Measurements from ENCODE around the gene SYNDIG1. TPM values are rescaled to one million over a fixed set of nuclear protein-coding genes. Genes with fewer than 3 reads are reported as not detected.

Gene SYNDIG1
- total RNA-seq, 1 donor = not detected

DNA sequence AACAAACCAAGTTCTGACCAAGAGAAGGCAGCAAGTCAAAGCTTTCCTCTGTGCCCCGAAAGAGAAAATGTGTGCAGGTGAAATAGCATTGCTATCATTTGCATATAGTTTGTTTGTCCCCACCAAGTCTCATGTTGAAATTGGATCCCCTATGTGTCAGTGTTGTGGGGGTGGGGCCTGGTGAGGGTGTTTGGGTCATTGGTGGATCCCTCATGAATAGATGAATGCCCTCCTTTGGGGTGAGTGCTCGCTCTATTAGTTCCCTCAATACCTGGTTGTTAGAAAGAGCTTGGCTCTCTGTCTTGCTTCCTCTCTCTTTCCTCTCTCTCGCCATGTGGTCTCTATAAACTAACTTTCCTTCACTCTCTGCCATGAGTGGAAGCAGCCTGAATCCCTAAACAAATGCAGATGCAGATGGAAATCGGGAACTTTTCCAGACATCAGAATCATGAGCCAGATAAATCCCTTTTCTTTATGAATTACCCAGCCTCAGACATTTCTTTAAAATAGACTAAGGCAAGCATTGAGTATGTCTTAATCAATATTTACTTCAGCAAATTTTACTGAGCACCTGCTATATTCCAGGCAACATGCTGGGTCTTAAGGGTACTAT, 43.8 kb upstream of the SYNDIG1 start:
- no peak for DNase-seq (ENCODE audit: low read depth)
- no peak overlapping the region for H3K4me3 ChIP-seq (ENCODE audit: low read depth, low read length)
- no peak for TF ChIP-seq CTCF (IDR thresholded peaks at IDR 0.05; ENCODE audit: insufficient read depth, low read depth, low read length)

GRCh38 chr20:24431279-24432045, 38.0 kb upstream of the SYNDIG1 start:
- DNase-seq (ENCODE audit: low read depth) = no peak
- no peak overlapping the region for H3K4me3 ChIP-seq (ENCODE audit: low read depth, low read length)
- TF ChIP-seq CTCF (IDR thresholded peaks at IDR 0.05; ENCODE audit: insufficient read depth, low read depth, low read length) = no peak

DNA sequence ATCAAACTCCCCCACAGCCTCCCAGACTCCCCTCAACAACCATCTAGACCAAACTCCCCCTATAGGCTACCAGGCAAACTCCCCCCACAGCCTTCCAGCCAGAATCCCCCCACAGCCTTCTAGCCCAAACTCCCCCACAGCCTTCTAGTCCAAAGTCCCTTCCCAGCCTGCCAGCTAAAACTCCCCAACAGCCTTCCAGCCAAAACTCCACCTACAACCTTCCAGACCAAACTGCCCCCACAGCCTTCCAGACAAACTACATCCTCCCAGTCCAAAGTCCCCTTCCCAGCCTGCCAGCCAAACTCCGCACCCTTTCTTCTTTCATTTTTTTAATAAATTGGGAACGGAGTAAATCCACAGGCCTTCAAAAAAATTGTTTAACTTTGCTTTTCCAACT, 37.4 kb upstream of the SYNDIG1 start:
- DNase-seq (ENCODE audit: low read depth) = no peak
- H3K4me3 ChIP-seq (ENCODE audit: low read depth, low read length) = no peak overlapping the region
- TF ChIP-seq CTCF (IDR thresholded peaks at IDR 0.05; ENCODE audit: insufficient read depth, low read depth, low read length) = no peak

DNA sequence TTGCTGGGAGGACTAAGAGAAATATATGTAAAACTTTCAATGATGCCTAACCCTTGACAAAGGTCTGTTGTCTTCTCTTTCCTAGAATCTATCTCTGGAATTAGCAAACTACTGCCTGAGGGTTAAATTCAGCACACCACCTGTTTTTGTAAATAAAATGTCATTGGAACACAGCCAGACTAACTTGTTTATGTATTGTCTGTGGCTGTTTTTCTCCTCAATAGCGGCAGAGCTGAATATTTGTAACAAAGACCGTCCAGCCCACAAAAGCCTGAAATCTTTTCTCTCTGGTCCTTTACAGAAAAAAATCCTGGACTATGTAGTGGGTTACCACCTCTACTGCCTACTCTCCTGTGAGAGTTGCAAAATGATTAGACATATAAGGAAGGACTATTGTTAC, 33.3 kb upstream of the SYNDIG1 start:
- TF ChIP-seq CTCF (IDR thresholded peaks at IDR 0.05; ENCODE audit: insufficient read depth, low read depth, low read length) = no peak
- DNase-seq (ENCODE audit: low read depth) = no peak
- H3K4me3 ChIP-seq (ENCODE audit: low read depth, low read length) = no peak overlapping the region

GRCh38 chr20:24437196-24438082, 32.0 kb upstream of the SYNDIG1 start:
- no peak for TF ChIP-seq CTCF (IDR thresholded peaks at IDR 0.05; ENCODE audit: insufficient read depth, low read depth, low read length)
- H3K4me3 ChIP-seq (ENCODE audit: low read depth, low read length) = no peak overlapping the region
- no peak for DNase-seq (ENCODE audit: low read depth)

DNA sequence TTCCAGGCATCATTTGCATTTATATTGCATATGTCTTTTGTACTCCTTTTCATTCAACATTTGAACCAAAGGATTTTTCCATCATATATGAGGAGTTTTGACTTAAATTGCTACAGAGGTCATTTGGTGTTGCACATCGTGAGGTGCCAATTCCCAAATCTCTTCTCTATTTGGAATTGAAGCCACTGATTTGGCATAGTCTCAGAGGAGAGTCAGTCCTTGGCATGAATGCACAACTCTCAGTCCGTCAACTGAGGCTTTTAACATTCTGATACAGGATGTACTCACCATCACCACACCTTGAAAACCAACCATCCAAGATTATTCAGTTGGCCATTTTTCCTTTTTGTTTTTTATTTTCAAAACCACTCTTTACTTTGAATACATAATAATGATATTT, 31.1 kb upstream of the SYNDIG1 start:
- no peak overlapping the region for H3K4me3 ChIP-seq (ENCODE audit: low read depth, low read length)
- DNase-seq (ENCODE audit: low read depth) = no peak
- no peak for TF ChIP-seq CTCF (IDR thresholded peaks at IDR 0.05; ENCODE audit: insufficient read depth, low read depth, low read length)

Data from fibroblast of villous mesenchyme (primary cell).